Inferior parietal cortex (tissue), 1 donor: ENCODE results near the gene ARHGEF16.
A peak's percentile ranks its signal among the peaks of the same experiment; 100 is the strongest.

Experiments used
- DNase-seq: peaks from one replicate; pipeline ENCODE4 v3.0.0-alpha.2; 2016; ENCODE audit errors: extremely low spot score

ARHGEF16 gene

DNA sequence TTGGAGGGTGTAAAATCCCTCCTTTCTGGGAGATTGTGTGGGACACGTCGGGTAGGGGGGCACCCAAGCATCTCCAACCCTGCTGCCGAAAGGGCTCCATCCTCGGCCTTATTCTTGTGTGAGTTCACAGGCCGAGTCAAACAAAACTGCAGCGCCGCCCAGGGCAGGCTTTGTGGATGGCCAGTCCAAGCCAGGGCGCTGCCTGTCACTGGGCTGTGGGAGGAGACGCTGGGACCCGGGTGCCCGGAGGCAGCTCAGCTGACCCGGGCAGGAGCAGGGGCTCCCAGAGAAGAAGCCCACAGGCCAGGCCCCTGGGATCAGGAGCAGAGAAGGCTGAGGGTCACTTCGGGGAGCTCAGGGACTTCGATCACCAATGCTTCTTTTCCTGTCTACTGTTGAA lies 31.8 kb upstream of the ARHGEF16 start:
- DNase-seq, result no peak

DNA sequence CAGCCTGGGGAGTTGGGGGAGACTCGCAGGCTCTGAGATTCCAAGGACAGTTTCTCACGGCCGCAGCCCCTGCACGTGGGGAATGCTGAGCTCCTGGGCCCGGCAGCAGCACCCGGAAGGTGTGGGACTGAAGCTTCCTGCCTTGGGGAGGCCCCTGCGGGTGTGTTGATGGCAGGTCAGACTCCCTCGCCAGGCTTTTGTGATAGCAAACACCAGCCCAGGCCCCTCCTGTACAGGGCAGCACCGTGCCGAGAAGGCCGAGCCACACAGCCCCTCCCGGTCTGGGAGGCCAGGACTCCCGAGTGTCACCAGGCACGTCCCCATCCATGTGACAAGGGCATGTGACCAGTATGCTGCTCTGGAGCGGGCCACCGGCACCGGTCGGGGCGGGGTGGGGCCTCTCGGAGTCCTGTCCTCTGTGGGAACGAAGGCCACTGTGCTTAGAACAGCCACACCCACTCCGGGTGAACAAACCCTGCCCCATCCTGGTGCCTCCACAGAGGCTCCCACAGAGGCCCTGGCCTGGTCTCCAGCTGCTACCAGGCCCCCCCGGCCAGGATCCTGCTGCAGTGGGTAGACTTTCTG lies 31.1 kb upstream of the ARHGEF16 start:
- peak; percentile 33 for DNase-seq

DNA sequence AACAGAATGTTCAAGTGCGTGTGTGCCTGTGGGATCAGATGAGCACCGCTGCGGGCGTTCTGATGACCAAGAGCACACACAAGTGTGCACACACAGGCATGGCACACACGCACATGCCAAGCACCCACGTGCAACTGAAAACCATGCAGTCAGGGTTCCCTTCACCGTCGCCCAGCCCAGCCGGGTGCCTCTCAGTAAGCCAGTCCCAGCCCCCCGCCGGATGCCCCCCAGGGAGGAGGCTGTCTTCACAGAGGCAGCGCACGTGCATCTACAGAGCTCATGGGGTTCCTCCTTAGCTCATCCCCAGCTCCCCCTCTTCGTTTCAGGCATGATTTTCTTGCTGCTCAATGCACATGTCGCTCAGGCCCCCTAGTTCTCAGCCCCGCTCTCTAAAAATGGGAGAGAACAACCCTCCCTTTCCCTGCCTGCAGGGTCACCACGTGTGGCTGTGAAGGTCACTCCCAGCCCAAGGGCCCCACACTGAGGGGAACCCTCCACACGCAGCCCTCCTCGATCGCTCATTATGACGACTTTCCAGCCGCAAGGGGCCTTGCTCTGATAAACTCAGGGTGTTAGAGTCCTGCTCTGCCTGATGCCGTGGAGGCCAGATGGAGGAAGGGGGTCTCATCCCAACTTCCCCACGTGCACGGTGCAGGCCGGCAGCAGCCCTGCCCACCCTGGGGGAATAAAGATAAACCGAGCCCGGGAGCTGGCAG lies 30.4 kb upstream of the ARHGEF16 start:
- no peak for DNase-seq

DNA sequence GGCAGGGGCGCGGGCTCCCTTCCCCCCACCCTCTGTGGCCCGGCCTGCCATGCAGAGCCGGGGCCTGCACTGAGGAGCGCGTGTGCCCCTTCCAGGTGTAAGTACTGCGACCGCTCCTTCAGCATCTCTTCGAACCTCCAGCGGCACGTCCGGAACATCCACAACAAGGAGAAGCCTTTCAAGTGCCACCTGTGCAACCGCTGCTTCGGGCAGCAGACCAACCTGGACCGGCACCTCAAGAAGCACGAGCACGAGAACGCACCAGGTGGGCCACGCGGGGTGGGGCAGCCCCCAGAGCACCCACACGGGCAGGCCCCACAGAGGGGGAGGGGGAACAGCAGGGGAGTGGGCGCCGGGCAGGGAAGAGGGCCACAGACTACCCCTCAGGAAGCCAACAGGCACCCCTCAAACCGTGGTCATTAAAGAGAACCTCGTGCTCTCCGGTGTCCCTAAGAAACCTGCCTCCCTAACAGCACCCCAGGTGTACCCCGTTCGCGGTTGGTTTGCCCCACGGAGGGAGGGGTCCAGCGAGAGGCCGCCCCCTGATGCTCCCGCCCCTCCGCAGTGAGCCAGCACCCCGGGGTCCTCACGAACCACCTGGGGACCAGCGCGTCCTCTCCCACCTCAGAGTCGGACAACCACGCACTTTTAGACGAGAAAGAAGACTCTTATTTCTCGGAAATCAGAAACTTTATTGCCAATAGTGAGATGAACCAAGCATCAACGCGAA lies 28.8 kb upstream of the ARHGEF16 start:
- DNase-seq, result no peak

DNA sequence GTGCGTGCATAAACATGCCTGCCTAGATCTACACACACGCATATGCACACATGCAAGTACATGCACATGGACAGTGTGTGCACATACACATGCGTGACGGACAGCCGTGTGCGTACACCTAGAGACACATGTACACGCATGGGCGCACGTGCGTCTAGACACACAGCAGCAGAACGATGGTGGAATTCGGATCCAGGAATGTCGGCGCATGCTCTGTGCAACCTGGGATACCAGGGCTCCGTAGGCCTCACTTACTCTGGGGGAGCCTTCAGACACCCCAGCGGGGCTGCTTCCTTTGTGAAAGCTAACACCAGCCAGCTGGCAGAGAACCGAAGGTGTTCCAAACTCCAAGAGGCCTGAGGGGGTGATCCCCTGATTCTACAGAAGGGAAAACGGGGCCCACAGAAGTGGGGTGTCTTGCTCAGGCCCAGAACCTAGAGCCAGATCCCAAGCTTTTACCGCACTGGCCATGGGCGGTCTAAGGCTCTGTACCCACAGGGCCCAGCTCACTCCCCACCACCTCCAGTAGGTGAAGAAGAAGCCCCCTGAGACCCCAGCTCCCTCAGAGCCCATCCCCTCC lies 27.4 kb upstream of the ARHGEF16 start:
- DNase-seq, result no peak

DNA sequence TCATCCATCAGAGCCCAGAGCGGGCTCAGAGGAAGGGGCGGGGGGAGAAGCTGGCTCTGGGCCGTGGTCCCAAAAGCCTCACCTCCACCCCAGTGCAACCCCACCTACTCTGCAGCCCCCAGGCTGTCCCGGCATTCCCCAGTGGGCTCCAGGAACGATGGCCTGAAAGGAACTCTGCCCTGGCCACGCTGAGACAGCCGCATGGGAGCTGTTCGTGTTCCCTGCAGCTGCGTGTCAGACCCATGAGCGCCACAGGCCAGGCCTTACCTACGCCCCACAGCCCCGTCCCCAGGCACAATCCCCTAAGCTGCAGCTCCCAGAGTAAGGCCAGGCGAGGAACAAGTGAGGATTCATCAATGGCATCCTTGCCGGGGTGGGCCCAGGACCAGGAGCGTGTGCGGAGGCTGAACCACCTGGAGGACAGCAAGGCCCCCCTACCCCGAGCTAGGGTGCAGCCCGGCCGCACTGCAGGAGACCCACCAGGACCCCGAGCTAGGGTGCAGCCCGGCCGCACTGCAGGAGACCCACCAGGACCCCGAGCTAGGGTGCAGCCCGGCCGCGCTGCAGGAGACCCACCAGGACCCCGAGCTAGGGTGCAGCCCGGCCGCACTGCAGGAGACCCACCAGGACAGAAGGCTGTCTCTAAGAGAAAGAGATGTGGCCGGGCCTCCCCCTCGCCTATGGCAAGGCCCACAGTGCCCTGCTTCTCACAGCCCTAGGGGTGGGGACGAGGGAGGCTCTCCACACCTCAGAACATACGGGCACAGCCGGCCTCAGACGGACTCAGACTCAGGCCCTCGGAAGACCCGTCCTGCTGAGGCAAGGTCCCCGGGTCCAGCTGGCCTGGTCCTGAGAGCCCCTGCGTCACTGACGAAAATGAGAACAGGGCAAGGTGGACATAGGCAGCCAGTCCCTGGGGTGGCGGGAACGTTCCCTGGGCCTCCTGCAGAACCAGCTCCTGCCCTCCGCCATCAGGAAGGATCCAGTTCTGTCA lies 26.5 kb upstream of the ARHGEF16 start:
- no peak for DNase-seq

DNA sequence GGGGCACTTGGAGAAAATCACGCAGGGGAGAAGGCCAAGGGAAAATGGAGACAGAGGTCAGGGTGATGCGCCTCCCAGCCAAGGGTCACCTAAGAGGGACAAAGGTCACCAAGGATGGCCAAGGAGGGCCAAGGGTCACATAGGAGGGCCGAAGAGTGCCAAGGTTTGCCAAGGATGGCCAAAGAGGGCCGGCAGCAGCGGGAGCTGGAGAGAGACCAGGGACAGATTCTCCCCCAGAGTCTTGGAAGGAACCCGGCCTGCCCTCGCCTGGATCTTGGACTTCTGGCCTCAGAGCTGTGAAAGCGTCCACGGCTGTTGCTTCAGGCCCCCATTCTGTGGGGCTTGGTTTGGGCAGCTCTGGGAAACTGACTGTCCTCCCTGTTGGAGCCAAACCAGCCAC lies 25.6 kb upstream of the ARHGEF16 start:
- DNase-seq, result no peak

DNA sequence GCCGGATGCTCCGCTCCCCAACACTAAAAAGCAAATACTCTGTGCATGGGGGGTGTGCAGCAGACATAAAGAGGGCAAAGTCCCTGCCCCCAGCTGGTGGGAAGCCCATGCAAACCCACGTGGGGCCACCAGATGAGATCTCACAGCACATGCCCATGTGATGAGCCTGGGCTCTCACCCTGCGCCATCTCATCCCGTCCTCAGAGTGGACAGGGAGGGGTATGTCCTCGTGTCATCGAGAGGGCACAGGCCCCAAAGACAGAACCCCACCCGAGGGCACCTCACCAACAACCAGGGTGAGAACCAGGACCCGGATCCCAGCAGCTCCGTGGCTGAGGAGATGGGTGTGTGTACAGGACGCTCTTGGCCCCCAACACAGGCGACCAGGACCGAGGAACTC lies 25.1 kb upstream of the ARHGEF16 start:
- DNase-seq, result no peak

DNA sequence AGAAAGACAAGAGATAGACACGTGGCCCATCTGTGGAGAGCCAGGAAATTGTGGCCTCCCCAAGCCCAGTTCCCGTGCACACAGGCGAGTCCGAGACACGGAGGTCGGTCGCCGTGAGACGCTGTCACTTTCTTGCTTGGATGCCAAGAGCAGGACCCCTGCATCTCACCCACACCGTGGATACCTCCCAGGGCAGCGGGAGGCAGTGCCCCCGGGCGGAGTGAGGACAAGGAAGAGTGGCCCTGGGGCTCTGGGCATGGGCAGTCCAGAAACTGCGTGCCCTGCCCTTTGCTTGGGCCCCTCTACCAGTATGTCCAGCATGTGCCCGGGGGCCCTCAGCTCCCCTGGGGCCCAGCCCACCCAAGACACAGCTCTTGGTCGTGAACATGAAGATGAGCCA lies 24.7 kb upstream of the ARHGEF16 start:
- no peak for DNase-seq

DNA sequence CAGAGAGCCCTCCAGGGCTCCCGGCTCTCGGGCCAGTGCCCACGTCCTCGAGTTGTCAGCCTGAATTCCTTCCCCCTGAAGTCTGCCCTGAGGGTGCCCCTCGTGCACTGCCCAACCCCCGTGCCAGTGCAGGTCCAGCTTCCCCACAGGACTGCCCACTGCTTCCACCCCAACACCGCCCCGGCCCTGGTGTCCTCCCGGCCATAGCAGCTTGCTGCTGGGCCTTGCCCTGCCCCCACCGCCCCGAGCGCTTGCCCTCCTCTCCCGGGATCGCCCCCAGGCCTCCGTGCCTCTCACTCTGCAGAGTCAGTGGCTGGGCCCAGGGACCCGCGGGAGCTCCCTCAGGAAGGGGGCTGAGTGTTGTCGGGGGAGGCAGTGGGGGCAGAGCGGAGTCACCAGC lies 24.1 kb upstream of the ARHGEF16 start:
- DNase-seq, result no peak

DNA sequence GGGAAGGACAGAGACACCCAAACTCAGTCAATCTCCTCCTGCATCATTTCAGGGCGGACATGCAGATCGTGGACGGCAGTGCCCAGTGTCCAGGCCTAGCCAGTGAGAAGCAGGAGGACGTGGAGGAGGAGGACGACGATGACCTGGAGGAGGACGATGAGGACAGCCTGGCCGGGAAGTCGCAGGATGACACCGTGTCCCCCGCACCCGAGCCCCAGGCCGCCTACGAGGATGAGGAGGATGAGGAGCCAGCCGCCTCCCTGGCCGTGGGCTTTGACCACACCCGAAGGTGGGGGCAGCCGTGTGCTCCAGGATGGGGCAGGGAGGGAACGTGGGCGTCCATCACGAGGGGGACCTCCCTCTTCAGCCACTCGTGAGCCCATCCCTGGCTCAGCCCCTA lies 23.6 kb upstream of the ARHGEF16 start:
- DNase-seq, result no peak

DNA sequence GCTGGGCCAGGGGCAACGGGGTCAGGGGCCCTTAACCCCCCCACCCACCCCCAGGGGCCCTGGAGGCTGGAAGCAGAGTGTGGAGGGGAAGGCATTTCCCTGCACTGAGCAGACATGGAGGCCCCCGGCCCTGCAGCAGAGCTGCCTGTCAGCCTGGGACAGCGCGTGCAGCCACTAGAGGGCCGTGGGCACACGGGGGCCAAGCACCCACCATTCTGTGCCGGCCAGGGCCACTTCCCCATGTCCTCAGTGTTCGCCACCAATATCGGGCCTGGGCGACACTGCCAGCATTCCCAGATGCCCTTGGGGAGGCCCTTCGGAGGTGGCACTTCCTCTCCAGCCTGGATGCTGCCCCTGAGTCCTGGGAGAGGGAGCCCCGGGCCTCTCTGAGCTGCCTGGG lies 23.2 kb upstream of the ARHGEF16 start:
- no peak for DNase-seq

DNA sequence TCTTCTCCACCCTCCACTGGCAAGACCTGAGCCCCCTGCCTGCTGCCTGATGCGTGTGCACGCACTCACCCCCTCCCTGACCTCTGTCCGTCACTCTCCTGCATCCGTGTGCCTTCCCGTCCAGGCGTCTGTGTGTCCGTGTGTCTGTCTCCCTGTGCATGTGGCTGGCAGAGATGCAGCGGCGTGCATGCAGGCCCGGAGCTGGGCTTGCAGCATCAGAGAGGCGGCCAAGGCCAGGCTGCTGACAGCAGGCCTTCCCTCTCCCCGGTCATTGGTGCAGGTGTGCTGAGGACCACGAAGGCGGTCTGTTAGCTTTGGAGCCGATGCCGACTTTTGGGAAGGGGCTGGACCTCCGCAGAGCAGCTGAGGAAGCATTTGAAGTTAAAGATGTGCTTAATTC lies 22.8 kb upstream of the ARHGEF16 start:
- no peak for DNase-seq

DNA sequence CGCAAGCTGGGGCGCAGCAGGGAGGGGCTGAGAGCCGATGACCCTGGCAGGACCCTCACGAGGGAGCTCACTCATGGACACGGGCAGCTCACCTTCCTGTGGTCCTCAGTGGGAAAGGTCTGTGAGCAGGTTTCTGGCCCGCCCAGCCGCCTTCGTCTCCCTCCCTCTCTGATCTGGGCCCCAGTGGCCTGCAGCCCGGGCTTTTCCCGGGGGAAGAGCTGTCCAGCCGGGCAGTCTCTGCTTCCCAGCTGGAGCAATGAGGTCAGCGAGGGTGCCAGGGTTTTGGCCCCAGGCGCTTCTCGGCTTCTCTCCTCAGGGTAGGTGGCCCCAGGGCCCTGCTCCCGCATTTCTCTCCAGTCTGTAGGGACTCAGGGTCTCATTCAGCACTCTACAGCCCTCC lies 22.2 kb upstream of the ARHGEF16 start:
- DNase-seq, result no peak

DNA sequence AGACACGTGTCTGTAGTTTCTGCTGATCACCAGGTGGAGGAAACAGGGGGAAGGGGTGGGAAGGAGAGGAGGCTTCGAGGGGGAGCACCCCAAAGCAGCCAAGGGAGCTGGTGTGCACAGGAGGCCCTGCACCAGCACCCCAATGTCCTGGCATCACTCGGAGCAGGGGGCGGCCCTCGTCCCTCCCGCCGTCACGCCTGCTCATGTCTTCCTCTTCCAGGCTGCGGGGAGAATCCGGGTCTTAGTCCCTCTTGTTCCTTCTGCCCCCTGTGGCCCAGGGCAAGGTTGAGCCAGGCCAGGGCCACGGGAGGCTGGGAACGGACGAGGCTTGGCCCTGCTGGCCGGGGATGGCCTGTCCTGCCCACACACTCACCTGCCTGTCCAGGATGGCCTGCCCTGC lies 21.4 kb upstream of the ARHGEF16 start:
- no peak for DNase-seq

DNA sequence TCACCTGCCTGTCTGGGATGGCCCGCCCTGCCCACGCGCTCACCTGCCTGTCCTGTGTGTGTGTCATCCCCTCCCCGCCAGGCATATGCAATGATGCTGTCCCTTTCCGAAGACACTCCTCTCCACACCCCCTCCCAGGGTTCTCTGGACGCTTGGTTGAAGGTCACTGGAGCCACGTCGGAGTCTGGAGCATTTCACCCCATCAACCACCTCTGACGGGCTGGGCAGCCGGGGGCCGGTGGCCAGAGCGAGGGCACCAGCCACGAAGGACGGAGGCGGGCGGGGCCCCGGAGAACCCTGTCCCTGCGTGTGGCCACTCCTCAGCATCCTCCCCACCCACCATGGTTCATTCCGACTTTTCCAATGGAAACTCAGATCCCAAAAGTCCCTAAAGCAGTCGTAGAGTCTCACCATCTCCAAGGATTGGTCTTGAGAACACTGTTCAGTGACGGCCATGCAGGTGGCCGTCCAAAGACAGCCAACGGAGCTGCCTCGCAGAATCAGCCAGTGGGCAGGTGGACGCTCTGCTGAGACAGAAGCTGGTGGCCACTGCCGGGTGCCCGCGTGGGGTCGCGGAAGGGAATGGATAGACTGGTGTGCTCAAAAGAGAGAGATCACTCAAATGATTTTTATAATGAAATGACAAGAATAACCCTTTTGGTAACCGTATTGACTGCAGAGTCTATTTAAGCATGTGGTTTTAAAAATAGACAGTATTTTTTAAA lies 20.7 kb upstream of the ARHGEF16 start:
- DNase-seq, result no peak

DNA sequence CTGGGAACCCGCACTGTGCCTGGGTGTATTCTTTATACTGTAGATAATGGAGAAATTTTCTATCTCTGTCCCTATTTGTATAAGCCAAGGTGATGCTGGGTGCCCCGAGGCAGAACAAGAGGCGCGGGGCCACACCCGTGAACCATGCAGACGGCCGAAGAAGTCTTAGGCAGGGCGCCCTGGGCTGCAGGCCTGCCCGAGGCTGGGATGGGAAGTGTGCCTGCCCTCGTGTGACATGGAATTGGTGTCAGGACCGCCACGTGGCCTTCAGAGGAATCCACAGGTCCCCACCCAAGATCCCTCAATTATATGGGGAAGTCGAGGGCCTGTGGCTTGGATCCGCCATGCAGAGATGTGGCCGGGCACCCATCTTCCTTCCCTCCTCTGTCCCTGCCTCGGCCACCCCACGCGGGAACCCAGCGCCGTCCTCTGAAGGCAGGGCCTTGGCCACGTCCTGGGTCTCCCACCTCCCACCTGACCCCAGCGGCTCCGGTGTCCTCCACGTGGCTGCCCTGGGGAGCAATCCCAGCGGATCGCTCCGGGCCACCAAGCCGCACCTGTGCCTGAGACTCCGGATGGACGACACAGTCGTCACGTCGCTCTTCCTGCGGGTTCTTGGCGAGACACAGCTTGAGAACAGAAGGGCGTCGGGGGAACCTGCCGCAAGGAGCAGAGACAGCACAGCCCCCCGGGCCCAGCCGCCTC lies 19.9 kb upstream of the ARHGEF16 start:
- no peak for DNase-seq

DNA sequence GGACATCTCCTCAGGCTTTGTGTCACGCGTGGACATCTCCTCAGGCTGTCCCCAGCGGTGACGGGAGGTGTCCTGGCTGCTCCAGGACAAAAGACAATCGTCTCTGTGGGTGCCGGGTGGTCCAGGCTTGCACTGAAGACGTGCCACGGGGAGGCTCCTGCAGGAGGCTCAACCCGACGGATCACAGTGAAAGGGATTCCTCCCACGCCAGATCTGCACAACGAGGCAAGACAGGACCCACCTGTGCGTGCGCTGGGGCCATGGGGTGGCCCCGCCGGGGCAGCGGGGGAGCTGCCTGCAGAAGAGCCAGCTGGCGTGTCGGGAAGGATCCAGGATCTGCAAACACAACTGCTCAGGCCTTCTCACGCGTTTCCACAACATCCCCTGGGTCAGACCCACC lies 18.8 kb upstream of the ARHGEF16 start:
- DNase-seq, result no peak

DNA sequence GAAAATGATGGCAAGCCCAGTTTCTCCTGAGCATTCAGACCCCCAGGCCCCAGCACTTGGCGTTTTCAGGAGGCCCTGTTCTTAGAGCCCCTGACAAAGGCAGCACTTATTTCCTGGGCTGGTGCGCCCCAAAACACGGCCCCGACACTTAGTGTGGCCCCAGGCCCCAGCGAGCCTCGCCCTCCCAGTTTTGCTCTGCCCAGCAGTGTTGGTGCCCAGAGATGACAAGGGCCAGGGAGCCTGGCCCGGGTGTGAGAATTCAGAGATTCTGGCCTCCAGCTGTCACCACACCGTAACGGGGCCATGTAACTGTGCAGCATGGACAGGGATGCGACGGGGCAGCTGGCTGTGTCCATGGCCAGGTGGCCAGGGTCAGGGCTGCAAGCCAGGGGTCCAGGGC lies 18.0 kb upstream of the ARHGEF16 start:
- DNase-seq, result no peak

DNA sequence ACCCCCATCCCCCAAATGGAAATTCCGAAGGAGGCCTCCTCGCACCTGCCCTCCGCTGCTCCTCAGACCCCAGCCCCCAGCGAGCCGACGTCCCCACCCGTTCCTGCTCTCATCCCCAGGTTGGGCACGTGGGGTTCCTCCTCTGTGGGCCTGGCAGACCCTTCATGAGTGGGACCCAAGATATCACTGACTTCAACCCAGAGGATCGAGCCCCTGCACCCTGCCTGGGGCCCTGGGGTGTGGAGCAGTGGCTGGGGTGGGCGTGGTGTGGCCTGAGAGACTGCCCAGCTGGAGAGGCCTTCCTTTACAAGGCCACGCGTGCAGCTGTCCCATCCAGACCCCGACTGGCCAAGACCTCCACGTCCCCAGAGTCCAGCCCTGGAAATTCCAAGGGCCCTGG lies 17.6 kb upstream of the ARHGEF16 start:
- no peak for DNase-seq
